HT1080 (cell line): ENCODE measurements around the gene JUNB. TPM values are rescaled to one million over a fixed set of nuclear protein-coding genes. Genes with fewer than 3 reads are reported as not detected.

Experiments used
- DNase-seq: peaks from one replicate; pipeline ENCODE4 v3.0.0-alpha.2; 2015; ENCODE audit warnings: low read depth
- polyA plus RNA-seq, 2 experiments: library from polyadenylated mRNA; depleted of rRNA; stranded (reverse); fragments of >200 nt; gene quantifications; 2 replicates each; pipeline ENCODE4 v1.2.3, GENCODE V29; 2015
- total RNA-seq: library from RNA; depleted of rRNA; stranded (reverse); fragments of >200 nt; shearing (Covaris generic); gene quantifications from 2 replicates; pipeline ENCODE4 v1.2.3, GENCODE V29; 2014; rRNA removed

The JUNB gene
- total RNA-seq, result 33.9 and 38.1 TPM in 2 replicates
- 39.8 and 41.9 TPM in 2 replicates for polyA plus RNA-seq (2015; cell fraction: cytosol; rRNA removed)
- 59.5 and 65.1 TPM in 2 replicates for polyA plus RNA-seq (2015; cell fraction: nucleus; rRNA removed)

DNA sequence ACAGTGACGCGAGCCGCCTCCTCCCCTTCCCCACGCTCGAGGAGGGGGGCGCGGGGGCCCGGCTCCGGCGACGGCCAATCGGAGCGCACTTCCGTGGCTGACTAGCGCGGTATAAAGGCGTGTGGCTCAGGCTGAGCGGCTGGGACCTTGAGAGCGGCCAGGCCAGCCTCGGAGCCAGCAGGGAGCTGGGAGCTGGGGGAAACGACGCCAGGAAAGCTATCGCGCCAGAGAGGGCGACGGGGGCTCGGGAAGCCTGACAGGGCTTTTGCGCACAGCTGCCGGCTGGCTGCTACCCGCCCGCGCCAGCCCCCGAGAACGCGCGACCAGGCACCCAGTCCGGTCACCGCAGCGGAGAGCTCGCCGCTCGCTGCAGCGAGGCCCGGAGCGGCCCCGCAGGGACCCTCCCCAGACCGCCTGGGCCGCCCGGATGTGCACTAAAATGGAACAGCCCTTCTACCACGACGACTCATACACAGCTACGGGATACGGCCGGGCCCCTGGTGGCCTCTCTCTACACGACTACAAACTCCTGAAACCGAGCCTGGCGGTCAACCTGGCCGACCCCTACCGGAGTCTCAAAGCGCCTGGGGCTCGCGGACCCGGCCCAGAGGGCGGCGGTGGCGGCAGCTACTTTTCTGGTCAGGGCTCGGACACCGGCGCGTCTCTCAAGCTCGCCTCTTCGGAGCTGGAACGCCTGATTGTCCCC lies at the start of gene JUNB:
JUNB (plus strand) TSS at position 142 of the 706 bp plus-strand sequence; CDS start at position 428, 286 bp downstream.
- peak; percentile 91 for DNase-seq

DNA sequence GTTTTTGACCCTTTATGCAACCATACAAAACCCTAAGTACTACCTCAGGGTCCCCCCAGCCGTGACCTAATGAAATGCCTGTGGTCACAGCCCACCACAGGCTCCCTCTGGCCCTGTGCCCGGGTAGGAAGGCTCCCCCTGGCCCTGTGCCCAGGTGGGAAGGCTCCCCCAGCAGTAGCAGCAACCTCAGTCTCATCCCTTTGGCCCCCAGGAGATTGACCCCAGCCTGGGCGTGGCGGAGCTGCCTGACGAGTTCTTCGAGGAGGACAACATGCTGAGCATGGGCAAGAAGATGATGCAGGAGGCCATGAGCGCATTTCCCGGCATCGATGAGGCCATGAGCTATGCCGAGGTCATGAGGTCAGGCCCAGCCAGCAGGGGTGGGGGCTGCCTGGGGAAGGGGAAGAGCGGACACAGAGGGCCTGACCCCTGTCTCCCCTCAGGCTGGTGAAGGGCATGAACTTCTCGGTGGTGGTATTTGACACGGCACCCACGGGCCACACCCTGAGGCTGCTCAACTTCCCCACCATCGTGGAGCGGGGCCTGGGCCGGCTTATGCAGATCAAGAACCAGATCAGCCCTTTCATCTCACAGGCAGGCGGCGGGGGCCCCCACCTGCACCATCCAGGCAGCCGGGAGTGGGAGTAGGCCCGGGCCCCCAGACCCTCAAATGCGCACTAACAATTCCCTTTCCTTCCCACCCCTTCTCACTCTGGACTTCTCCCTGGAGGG lies 46.0 kb upstream of the JUNB start:
- DNase-seq, result no peak

DNA sequence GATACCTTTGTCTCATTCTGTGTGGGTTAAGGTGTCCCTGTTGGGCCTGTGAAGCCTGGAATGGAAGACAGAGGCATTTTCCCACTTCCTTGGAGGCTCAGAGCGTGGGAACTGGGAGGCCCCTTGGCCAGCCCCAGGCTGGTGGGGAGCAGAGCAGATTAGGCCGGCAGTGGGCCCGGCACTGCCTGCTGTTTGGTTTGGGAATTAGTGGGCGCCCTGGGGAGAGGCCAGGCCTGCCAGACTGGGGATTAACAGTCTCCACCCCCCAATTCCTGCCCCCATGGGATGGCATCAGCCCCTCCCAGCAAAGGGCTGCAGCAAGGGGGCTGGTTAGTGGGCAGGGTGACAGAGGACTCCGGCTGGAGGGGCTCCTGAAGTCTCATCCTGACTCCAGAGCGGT lies 42.8 kb upstream of the JUNB start:
- no peak for DNase-seq

DNA sequence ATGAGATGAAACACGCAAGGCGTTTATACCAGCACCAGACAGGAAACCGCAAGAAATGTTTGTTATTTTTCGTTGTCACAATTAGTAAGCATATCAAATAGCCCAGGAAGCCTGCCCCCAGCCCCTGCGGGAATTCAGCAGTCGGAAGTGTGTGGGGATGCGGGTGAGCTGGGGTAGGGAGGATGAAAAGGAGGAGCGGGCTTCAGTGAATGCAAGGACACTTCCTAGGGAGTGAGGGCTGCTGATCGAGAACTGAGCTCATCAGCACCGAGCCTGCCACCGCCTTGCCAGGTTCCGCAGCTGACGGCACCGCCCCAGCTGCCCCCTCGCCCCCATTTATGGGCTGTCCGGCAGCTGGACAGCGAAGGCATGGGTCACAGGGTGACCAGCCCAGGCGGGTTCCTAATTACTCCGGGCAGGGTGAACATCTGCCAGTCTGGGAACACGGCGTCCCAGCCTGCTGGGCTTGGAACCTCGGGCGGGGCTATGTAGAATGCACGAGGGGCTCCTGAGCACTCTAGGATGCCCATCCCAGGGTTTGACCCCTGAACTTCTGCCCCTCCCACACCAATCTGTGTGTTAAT lies 41.3 kb upstream of the JUNB start:
- peak; percentile 40 for DNase-seq

DNA sequence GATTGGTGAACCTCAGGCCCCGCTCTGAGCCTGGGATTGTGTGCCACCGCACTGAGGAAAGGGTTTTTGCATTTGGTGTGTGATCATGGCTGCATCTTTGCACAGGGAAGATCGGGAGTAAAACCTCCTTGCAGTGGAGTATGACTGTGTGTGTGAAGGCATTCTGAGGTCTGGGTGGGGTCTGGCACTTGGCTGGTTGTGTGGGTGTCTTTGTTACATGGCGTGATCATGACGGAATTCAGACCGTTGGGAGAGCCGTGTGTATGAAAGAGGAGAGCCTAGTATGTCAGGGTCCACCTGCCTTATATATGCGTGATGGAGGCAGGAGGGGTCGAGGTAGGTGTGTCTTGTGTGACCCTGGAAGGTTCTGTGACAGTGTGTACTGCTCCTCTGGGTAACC lies 40.4 kb upstream of the JUNB start:
- DNase-seq, result no peak

DNA sequence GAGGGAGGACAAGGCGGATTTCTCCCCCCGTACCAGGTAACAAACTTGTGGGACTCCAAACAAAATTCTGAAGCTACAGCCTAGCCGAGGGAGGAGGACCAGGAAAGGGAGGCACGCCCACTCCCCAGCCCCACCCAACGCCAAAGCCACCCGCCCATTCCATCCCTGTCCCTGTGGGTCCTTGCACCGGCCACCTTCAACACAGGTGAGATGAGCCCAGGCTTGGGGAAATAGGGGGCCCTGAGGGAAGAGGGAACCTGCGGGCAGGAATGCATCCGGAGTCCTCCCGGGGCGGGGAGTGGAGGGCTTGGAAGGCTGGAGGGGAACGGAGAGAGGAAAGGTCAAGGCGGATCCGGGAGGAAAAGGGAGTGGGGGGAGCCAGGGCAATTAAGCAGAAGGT lies 39.7 kb upstream of the JUNB start, which contains the start of gene BEST2:
BEST2 (plus strand) TSS at position 157 of the 400 bp plus-strand sequence. CDS start 802 bp downstream, outside the sequence.
- DNase-seq, result no peak

DNA sequence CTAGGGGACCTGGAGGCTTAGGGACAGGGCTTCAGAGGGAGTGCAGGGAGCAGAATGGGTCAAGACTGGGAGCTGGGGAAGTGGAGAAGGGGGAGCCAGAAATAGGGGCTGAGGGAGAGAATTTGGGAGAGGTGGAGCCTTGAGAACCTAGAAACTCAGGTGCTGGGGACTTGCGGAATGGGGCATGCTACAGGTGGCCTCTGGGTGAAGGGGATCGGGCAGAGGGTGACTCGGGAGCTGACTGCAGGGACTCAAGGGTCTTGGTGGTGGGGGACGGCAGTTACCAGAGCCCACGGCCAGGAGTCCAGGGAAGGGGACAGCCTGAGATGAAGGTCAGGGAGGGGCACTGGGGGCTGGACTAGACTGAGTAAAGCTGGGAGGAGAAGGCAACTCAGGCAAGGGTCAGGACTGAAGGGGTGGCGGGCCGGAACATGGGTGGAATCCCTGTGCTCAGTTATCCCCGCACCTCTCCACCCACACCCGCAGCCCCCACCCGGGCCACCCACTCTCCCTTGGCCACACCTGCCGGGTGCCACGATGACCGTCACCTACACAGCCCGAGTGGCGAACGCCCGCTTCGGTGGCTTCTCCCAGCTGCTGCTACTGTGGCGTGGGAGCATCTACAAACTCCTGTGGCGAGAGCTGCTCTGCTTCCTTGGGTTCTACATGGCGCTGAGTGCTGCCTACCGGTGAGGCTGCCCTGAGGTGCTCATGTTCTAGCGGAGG lies 39.1 kb upstream of the JUNB start:
- DNase-seq, result no peak

DNA sequence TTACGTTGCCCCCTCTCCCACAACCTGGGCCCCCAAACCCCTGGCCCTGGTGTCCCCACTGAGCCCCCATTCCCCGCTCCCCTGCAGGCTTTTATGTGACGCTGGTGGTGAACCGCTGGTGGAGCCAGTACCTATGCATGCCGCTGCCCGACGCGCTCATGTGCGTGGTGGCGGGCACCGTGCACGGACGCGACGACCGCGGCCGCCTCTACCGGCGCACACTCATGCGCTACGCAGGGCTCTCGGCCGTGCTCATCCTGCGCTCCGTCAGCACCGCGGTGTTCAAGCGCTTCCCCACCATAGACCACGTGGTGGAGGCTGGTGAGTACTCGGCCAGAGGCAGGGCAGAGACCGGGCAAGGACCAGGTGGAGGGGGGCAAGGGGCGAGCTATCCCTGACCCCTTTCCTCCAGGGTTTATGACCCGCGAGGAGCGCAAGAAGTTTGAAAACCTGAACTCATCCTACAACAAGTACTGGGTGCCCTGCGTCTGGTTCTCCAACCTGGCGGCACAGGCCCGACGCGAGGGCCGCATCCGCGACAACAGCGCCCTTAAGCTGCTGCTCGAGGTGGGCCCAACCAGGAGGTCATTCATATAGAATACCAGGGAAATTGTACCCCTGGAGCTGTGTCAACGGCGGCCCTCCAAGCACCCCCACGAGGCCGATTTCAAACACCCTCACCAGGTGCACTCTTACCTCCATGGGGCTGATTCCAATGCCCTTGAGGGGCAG lies 36.7 kb upstream of the JUNB start:
- no peak for DNase-seq

DNA sequence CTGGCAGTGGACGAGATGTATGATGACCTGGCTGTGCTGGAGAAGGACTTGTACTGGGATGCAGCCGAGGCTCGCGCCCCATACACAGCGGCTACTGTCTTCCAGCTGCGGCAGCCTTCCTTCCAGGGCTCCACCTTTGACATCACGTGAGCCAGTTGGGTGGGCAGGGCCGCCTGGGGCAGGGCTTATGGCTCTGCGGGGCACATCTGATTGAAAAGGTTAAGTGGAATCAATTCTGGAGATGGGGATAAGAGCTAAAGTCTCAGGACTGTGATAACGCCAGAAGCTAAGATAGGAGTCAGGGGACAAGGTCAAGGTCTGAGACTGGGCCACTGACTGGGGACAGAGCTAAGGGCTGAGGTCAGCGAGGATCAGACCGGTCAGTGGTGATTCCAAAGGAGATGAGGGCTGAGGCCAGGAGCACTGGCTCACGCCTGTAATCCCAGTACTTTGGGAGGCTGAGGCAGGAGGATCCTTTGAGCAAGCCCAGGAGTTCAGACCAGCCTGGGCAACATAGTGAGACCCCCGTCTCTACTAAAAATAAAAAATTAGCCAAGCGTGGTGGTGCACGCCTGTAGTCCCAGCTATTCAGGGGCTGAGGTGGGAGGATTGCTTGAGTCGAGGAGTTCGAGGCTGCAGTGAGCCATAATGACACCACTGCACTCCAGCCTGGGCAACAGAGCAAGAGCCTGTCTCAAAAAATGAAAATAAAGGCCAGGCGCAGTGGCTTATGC lies 35.0 kb upstream of the JUNB start:
- no peak for DNase-seq

DNA sequence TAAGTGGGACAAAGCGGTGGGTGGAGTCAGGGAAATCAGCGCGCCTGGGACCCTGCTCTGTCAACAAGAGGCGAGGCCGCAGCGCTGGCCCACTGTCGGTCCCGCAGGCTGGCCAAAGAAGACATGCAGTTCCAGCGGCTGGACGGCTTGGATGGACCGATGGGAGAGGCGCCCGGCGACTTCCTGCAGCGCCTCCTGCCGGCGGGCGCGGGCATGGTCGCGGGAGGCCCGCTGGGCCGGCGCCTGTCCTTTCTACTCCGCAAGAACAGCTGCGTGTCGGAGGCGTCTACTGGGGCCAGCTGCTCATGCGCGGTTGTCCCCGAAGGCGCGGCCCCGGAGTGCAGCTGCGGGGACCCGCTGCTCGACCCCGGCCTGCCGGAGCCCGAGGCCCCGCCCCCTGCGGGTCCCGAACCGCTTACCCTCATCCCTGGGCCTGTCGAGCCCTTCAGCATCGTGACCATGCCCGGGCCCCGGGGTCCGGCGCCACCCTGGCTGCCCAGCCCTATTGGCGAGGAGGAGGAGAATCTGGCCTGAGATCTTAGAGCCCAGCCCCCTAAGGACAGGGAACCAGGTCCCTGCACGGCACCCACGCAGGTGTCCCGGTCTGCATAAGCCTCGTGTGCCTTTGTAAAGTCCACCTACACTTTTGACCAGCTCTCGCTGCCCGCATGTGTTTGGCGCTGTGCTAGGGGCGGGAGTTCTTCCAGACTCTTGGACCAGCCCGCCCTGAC lies 33.6 kb upstream of the JUNB start:
- DNase-seq, result peak; percentile 75

DNA sequence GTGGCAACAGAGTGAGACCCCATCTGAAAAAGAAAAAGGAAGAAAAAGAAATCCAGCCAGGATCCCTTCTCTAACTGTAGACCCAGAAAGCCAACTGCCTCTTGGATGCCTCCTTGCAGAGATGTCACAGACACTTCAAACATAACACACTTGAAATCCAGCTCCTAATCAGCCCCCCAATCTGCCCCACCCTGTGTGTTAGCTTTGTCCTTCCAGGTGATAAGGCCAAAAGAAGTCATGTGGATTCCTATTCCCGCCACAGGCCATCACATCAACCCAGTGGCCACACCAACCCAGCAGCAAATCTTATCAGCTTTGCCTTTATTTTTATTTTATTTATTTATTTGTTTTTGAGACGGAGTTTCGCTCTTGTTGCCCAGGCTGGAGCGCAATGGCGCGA lies 31.6 kb upstream of the JUNB start:
- DNase-seq, result no peak

DNA sequence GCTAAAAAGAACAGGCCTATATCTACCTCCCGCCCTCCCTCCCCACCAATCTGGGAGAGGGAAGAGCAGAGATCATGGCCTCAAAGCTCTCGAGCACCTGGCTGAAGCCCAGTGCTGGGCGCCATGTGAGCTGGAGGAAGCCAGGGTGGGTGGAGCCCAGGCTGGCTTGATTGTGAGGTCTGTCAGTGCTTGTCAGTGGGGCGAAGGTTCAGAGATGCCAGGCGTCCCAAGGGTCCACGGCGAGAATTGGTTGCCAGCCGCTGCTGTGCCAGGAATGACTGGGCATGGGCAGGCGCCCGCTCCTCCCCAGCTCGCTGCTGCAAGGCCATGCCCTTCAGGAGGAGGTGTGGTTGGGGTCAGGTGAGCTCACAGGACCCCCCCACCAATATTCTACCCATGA lies 28.2 kb upstream of the JUNB start:
- DNase-seq, result no peak

DNA sequence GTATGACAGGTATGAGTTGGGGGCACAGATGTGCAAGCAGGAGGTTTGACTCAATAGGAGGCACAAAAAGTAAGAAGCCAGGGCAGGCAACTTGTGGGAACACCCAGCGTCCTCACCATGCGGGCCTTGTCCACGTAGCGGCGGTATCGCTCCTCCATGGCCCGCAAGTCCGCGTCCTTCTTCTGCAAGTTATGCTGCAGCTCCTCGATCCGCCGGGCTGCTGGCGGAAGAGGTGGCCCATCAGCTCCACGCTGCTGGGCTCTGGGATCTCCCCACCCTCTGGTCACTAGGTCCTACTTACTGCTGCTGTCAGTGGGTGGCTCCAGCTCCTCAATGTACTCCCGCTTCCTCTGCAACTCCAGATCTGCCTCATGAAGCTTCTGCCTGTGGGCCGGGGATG lies 26.6 kb upstream of the JUNB start:
- no peak for DNase-seq

DNA sequence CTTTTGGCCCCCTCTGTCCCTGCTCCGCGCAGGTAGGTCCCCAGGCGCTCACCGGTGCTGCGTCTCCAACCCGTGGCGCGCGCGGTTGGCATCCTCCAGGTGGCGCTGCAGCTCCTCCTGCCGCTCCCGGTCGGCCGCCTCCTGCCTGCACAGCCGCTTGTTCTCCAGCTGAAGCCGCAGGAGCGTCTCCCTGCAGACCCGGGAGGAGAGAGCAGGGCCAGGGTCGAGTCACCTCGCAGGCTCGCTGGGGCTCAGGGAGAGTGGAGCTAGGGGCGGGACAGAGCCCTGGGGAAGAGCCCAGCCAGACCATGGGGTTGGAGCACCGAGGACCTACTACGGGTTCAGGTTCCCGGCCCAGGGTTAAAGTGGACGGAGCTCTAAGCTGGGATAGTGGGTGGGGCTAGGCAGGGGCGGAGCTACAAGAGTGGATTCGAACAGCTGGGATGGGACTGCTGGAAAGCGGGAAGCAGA lies 25.2 kb upstream of the JUNB start:
- DNase-seq, result peak; percentile 58

DNA sequence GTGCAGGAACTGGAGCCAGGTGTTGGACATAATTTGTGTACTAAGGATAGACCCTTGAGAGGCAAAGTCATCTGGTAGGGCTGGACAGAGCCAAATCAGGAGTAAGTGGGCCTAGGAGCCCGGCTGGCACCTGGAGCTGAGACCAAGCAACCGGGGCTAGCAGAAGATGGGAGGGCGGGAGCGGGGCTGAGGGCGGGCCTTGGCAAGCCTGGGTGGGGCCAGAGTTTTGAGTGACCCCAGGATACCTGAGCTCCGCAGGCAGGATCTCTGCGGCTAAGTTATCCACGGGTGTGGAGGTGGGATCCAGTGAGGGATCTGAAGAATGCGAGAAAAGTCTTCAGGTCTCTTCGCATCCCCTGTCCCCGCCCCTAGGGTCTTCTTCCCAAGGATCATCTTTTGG lies 24.1 kb upstream of the JUNB start:
- no peak for DNase-seq

DNA sequence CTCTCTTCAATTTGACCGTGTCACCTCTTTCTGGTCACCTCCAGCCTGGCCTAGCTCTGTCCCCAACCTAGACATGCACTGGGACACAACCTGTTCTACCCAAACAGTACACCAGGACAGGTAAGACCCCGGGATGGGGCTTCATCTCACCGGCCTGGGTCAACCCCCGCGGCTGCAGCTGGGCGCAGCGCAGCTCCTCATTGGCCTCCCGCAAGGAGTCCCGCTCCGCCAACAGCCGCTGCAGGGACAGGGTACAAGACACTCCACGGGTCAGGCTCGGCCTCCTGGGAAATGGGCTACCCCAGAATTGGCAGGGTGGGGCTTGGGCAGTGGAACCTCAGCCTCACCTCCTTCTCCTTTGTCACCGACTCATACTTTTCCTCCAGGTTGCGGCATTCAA lies 23.6 kb upstream of the JUNB start:
- no peak for DNase-seq

DNA sequence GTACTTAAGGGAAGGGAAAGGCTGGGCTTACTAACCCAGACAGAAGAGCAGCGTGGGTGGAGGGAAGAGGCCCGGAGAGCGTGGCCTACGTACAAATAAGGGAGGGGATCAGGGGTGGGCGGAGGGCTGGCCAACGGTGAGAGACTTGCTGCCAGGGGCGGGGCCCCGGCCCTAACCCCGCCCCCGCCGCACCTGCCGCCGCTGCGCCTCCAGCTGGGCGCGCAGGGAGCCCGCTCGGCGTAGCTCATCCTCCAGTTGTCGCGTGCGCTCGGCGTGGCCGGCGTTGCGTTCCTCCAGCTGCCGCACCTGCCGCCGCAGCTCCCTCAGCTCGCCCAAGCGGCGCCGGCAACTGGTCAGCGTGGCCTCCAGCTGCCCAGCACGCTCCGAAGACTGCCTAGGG lies 21.6 kb upstream of the JUNB start:
- no peak for DNase-seq

DNA sequence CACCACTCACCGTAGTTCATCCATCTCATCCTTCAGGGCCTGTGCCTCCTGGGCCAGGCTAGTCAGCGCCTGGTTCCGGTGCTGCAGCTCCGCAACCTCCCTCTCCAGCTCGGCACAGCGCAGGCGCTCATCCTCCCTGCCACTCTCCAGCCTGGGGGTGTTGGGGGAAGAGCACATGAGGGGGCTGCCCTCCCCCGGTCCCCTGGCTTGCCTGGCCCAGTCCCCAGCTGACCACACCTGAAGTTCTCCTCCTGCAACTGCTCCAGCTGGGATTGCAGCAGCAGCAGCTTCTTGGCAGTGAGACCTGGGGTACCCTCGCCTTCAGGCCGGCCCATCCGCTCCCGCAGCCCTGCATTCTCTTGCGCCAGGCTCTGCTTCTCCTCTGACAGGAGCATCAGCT lies 20.4 kb upstream of the JUNB start:
- no peak for DNase-seq

DNA sequence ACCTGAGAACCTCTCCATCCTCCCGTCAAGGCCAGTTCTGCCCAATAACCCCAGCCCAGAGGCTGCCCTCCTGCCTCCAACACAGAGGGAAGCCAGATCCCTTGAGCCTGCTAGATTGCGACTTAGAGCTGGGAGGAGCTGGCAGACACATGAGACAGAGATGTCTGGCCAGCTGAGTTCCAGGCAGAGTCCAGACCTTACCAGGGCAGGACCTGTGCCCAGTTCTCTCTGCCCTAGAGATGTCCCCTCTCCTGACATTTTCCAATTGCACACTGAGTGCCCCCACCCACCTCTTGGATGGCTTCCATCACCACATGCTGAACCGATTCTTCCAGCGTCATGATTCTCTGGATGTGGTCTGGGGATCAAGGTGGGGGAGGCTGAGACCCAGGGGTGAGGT lies 19.0 kb upstream of the JUNB start:
- no peak for DNase-seq
